ENCODE results near the gene UQCC3. TPM values are rescaled to one million over a fixed set of nuclear protein-coding genes. Genes with fewer than 3 reads are reported as not detected.

The UQCC3 gene
- total RNA-seq, 1 experiment from 2014 or later, result 17.9 TPM

GRCh38 chr11:62687508-62688396 is 16.3 kb downstream of the UQCC3 start (continued):
- no peak for TF ChIP-seq POLR2AphosphoS5 (IDR thresholded peaks at IDR 0.05; ENCODE audit: low read depth, low read length)

DNA sequence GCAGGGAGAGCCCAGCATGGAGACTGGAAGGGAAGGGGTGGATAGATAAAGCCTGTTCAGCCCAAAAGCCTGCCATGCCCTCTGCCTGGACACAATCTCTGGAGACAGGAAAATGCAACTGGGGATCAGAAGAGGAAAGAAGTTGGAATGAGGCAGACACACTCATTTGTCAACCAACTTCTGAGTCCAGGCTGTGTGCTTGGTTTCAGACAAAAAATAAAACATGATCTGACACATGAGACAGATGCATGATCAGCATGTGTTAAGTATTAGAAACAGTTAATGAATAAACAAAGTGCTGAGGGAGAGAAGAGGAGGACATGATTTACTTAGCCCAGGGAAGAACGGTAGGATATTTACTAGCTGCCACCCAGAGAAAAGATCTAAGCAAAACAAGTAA is 17.0 kb downstream of the UQCC3 start:
- RAD21 ChIA-PET (ENCODE audit: low non-redundant PET in 1 of 2, low total read pairs in 2 of 2, uncharacterized antibody in 2 of 2, unreplicated experiment in 2 of 2), result no interaction called here
- CTCF ChIA-PET, result no interaction called here
- Histone ChIP-seq H4K20me1 (ENCODE audit: insufficient read depth) (no peaks in the 10 kb centered on the region), H2AFZ (ENCODE audit: low read depth, low read length, poor library complexity, severe bottlenecking) (no peak overlapping the region), H3K9ac (ENCODE audit: low read length) (no peak overlapping the region), H3K79me2 (ENCODE audit: insufficient read depth, low read length) (no peaks in the 10 kb centered on the region), H3K27ac (ENCODE audit: low read depth, low read length) (no peak overlapping the region), H3K4me3 (replicated peaks in 1 of 2; ENCODE audit: low read depth in 1 of 2, low read length in 2 of 2) (no peak overlapping the region), H3K27me3 (ENCODE audit: insufficient read depth, low read length) (no peaks in the 10 kb centered on the region), H3K36me3 (ENCODE audit: control insufficient read depth in 1 of 2, insufficient read depth in 2 of 2, low read length in 2 of 2) (peaks cover 18 to 27% of the 10 kb centered on the region in 2 experiments; a peak in 3 of 4 replicates), H3K9me2 (ENCODE audit: insufficient read depth) (no peaks in the 10 kb centered on the region), H3K4me2 (ENCODE audit: low read length) (no peak overlapping the region), H3K4me1 (ENCODE audit: control insufficient read depth in 1 of 2, insufficient read depth in 2 of 2, low read length in 2 of 2) (no peaks in the 10 kb centered on the region), H3K9me3 (ENCODE audit: control insufficient read depth in 1 of 2, insufficient read depth in 1 of 2, low read depth in 1 of 2, low read length in 2 of 2) (no peaks in the 10 kb centered on the region)
- BruUV-seq (replicated peaks), result no TSS peak
- intact Hi-C loops (cut with micrococcal nuclease), result no loop called here
- DNase-seq (ENCODE audit: low read depth, low spot score) (no peak), ATAC-seq (no peak)
- TF ChIP-seq, protein P1, sequence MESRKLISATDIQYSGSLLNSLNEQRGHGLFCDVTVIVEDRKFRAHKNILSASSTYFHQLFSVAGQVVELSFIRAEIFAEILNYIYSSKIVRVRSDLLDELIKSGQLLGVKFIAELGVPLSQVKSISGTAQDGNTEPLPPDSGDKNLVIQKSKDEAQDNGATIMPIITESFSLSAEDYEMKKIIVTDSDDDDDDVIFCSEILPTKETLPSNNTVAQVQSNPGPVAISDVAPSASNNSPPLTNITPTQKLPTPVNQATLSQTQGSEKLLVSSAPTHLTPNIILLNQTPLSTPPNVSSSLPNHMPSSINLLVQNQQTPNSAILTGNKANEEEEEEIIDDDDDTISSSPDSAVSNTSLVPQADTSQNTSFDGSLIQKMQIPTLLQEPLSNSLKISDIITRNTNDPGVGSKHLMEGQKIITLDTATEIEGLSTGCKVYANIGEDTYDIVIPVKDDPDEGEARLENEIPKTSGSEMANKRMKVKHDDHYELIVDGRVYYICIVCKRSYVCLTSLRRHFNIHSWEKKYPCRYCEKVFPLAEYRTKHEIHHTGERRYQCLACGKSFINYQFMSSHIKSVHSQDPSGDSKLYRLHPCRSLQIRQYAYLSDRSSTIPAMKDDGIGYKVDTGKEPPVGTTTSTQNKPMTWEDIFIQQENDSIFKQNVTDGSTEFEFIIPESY (IDR thresholded peaks at IDR 0.05; ENCODE audit: extremely low read depth, insufficient replicate concordance, low read length), result no peak
- TF ChIP-seq EZH2phosphoT487 (IDR thresholded peaks at IDR 0.05; ENCODE audit: borderline replicate concordance) (no peak), CBX3 (IDR thresholded peaks at IDR 0.05; ENCODE audit: low read depth) (no peak), JUND (IDR thresholded peaks at IDR 0.05) (no peak), ZNF274 (IDR thresholded peaks at IDR 0.05; ENCODE audit: low read depth, low read length) (no peak), ZFX (IDR thresholded peaks at IDR 0.05) (no peak), EGR1 (IDR thresholded peaks at IDR 0.05; ENCODE audit: low read depth) (no peak), TCF7L2 (IDR thresholded peaks at IDR 0.05; ENCODE audit: borderline replicate concordance, extremely low read depth, insufficient read depth, insufficient read length) (no peak), ATF3 (IDR thresholded peaks at IDR 0.05) (no peak), ELF1 (IDR thresholded peaks at IDR 0.05; ENCODE audit: borderline replicate concordance, low read depth) (no peak), POLR2AphosphoS5 (IDR thresholded peaks at IDR 0.05; ENCODE audit: low read depth, low read length) (no peak), SIN3A (IDR thresholded peaks at IDR 0.05; ENCODE audit: low read depth) (no peak)
- TF ChIP-seq, protein P2, sequence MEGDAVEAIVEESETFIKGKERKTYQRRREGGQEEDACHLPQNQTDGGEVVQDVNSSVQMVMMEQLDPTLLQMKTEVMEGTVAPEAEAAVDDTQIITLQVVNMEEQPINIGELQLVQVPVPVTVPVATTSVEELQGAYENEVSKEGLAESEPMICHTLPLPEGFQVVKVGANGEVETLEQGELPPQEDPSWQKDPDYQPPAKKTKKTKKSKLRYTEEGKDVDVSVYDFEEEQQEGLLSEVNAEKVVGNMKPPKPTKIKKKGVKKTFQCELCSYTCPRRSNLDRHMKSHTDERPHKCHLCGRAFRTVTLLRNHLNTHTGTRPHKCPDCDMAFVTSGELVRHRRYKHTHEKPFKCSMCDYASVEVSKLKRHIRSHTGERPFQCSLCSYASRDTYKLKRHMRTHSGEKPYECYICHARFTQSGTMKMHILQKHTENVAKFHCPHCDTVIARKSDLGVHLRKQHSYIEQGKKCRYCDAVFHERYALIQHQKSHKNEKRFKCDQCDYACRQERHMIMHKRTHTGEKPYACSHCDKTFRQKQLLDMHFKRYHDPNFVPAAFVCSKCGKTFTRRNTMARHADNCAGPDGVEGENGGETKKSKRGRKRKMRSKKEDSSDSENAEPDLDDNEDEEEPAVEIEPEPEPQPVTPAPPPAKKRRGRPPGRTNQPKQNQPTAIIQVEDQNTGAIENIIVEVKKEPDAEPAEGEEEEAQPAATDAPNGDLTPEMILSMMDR (IDR thresholded peaks at IDR 0.05 in 2 of 3, conservative IDR thresholded peaks at IDR 0.05 in 1 of 3; ENCODE audit: borderline replicate concordance in 1 of 3, insufficient read depth in 1 of 3, low read depth in 2 of 3, low read length in 2 of 3), result no peak
- POLR2A ChIA-PET, result interaction anchor here (1.3 kb wide), 1 partner anchor 24 kb away, joined by 4 read pairs; the partner anchor contains the start of genes C11orf98 and CSKMT

Data from HCT116 (cell line).